RWPE2 (cell line): ENCODE measurements around the gene PTPN6.

Experiments
- ATAC-seq: fragments of 200-7000 bp; cut with Tn5 transposase; 3 replicates; pipeline ENCODE4 v1.9.1; 2021; ENCODE audit warnings: low read depth
- DNase-seq: peaks from one replicate; pipeline ENCODE4 v3.0.0-alpha.2; 2020; ENCODE audit warnings: low spot score
- H3K27ac ChIP-seq: fragments of 450-650 bp; 2 replicates; pipeline ENCODE4 v1.5.1; 2017; ENCODE audit warnings: mild to moderate bottlenecking; ENCODE audit not compliant: poor library complexity, severe bottlenecking
- H3K27me3 ChIP-seq: fragments of 250-450 bp; sonication (Bioruptor Pico); 2 replicates; pipeline ENCODE4 v1.5.1; 2021; ENCODE audit warnings: mild to moderate bottlenecking, moderate library complexity; ENCODE audit not compliant: insufficient read depth, poor library complexity, severe bottlenecking
- H3K36me3 ChIP-seq: fragments of 250-450 bp; sonication (Bioruptor Pico); 2 replicates; pipeline ENCODE4 v1.5.1; 2020; ENCODE audit warnings: low read depth, mild to moderate bottlenecking, moderate library complexity
- H3K4me1 ChIP-seq: fragments of 250-450 bp; sonication (Bioruptor Pico); 2 replicates; pipeline ENCODE4 v1.5.1; 2021; ENCODE audit warnings: mild to moderate bottlenecking, moderate library complexity; ENCODE audit not compliant: insufficient read depth, poor library complexity, severe bottlenecking
- H3K4me3 ChIP-seq: fragments of 250-450 bp; sonication (Bioruptor Pico); 2 replicates; pipeline ENCODE4 v1.5.1; 2021; ENCODE audit warnings: mild to moderate bottlenecking, moderate library complexity; ENCODE audit not compliant: severe bottlenecking
- H3K9me3 ChIP-seq: fragments of 250-450 bp; sonication (Bioruptor Pico); 2 replicates; pipeline ENCODE4 v1.5.1; 2021; ENCODE audit warnings: mild to moderate bottlenecking, moderate library complexity; ENCODE audit not compliant: severe bottlenecking
- TF ChIP-seq, protein P1 (sequence below): fragments of 450-650 bp; IDR thresholded peaks from one replicate; pipeline ENCODE4 v1.5.1; 2017; ENCODE audit warnings: mild to moderate bottlenecking, moderate library complexity; ENCODE audit not compliant: poor library complexity, severe bottlenecking

The PTPN6 gene

DNA sequence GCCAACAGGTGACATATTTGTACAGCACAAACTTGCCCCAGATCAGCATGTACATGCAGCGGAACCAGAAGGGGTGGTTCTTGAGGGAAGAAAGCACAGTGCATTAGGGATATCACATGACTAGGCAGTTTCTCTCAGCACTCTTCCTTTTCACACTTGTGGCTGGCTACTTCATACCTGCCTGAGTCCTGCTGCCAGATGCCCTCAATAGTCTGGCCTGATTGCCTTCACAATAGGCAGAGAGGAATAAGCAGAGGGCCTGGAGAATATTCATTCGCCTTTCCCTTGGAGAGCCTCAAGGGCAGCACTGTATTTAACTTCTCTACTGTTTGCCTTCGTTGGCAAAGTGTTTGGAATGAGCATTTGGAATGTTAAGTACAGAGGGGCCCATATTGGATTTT is 27.5 kb downstream of the PTPN6 start:
- Histone ChIP-seq H3K4me1 (no peaks in the 10 kb centered on the region), H3K9me3 (no peaks in the 10 kb centered on the region), H3K27ac (peak overlapping the region; percentile 2), H3K27me3 (no peaks in the 10 kb centered on the region), H3K4me3 (no peak overlapping the region), H3K36me3 (peaks cover 69% of the 10 kb centered on the region)
- no peak for ATAC-seq
- TF ChIP-seq, protein P1, sequence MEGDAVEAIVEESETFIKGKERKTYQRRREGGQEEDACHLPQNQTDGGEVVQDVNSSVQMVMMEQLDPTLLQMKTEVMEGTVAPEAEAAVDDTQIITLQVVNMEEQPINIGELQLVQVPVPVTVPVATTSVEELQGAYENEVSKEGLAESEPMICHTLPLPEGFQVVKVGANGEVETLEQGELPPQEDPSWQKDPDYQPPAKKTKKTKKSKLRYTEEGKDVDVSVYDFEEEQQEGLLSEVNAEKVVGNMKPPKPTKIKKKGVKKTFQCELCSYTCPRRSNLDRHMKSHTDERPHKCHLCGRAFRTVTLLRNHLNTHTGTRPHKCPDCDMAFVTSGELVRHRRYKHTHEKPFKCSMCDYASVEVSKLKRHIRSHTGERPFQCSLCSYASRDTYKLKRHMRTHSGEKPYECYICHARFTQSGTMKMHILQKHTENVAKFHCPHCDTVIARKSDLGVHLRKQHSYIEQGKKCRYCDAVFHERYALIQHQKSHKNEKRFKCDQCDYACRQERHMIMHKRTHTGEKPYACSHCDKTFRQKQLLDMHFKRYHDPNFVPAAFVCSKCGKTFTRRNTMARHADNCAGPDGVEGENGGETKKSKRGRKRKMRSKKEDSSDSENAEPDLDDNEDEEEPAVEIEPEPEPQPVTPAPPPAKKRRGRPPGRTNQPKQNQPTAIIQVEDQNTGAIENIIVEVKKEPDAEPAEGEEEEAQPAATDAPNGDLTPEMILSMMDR, result no peak
- DNase-seq, result no peak

DNA sequence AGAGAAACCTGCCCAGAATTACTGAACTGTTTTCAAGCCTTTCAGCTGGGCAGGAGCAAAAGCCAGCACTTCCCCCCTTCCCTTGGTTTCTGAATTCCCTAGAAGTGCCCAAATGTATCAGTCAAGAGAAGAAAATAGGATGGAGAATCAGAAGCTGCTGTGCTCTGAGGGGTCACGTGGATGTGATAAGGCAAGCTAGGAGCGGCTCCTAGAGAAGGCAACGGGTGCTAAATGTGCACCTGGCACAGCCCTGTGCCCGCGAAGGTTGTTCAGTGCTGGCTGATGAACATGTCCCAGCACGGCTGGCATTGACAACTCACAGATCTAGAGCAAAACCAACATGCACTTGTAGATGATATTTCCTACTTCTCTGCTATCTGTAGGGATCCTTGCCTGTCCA is 27.9 kb downstream of the PTPN6 start:
- no peak for DNase-seq
- Histone ChIP-seq H3K4me3 (no peak overlapping the region), H3K27me3 (no peaks in the 10 kb centered on the region), H3K27ac (peak overlapping the region; percentile 2), H3K4me1 (no peaks in the 10 kb centered on the region), H3K36me3 (peaks cover 68% of the 10 kb centered on the region), H3K9me3 (no peaks in the 10 kb centered on the region)
- peak; percentile 4; the same call in 1 of the 3 replicates for ATAC-seq
- TF ChIP-seq, protein P1, result no peak

DNA sequence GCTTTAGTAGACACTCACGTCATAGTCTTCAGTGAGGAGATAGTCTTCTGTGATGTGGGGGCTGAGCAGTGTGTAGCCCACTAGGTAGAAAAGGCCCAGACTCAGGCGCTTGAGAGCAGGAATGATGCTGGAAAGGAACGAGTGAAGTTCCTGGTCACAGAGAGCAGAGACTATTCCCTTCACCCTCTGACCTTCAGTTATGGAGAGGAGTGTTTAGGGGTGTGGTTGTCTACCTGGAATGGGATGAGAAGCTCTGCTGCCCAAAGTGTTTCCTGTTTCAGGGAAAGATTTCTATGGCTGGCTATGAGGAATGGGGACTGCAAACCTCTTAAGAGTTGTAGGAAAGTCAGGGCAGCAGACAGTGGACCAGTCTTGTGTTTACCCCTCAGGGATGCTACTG is 28.3 kb downstream of the PTPN6 start:
- no peaks in the 10 kb centered on the region for H3K9me3 ChIP-seq
- H3K27ac ChIP-seq, result no peak overlapping the region
- no peaks in the 10 kb centered on the region for H3K27me3 ChIP-seq
- peaks cover 65% of the 10 kb centered on the region for H3K36me3 ChIP-seq
- no peak overlapping the region for H3K4me3 ChIP-seq
- DNase-seq (no peak), ATAC-seq (no peak)
- TF ChIP-seq, protein P1, result no peak
- H3K4me1 ChIP-seq, result no peaks in the 10 kb centered on the region

DNA sequence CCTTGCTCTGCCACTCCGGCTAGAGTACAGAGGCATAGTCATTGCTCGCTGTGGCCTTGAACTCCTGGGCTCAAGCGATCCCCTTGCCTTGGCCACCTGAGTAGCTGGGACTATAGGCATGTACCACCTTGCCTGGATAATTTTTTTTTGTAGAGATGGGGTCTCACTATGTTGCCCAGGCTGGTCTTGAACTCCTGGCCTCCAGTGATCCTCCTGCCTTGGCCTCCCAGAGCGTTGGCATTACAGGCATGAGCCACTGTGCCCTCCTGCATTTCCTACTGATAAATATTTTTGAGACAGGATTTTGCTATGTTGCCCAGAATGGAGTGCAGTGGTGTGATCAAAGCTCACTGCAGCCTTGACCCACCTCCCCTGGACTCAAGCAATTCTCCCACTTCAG is 28.9 kb downstream of the PTPN6 start:
- H3K9me3 ChIP-seq, result no peaks in the 10 kb centered on the region
- TF ChIP-seq, protein P1, result no peak
- H3K4me1 ChIP-seq, result no peaks in the 10 kb centered on the region
- H3K36me3 ChIP-seq, result peaks cover 59% of the 10 kb centered on the region
- no peak for ATAC-seq
- no peak overlapping the region for H3K4me3 ChIP-seq
- no peaks in the 10 kb centered on the region for H3K27me3 ChIP-seq
- no peak overlapping the region for H3K27ac ChIP-seq
- no peak for DNase-seq

DNA sequence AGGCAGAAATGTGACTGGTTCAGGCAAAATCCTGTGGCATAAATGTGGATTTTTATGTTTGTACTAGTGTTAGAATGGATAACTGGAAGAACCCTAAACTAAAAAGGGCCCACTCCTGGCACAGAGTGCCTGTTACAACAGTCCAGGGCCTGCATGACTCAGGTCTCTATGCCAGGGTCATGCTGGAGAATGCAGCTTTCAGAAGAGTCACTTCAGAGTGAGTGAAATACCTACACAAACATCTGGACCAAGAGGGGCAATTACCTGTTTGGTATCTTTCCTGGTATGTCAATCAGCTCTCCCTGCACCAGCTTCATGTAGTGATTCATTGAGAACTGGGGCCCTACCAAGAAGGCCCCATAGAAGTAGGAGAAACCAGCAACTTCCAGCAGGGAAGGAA is 29.6 kb downstream of the PTPN6 start:
- Histone ChIP-seq H3K4me1 (no peaks in the 10 kb centered on the region), H3K36me3 (peaks cover 52% of the 10 kb centered on the region), H3K9me3 (no peaks in the 10 kb centered on the region), H3K27ac (no peak overlapping the region), H3K27me3 (no peaks in the 10 kb centered on the region), H3K4me3 (no peak overlapping the region)
- TF ChIP-seq, protein P1, result no peak
- 0 out of 3 replicates have a peak, but pooled peaks have one; percentile 15 for ATAC-seq
- no peak for DNase-seq
